Measurements from ENCODE around the gene PTGR1. TPM values are rescaled to one million over a fixed set of nuclear protein-coding genes. Genes with fewer than 3 reads are reported as not detected.
A peak's percentile ranks its signal among the peaks of the same experiment; 100 is the strongest.
"Not testable (repeated sequence)": the region's sequence is repeated elsewhere in the genome, so short reads cannot be mapped to it uniquely, and the experiment has no call there.

The PTGR1 gene
- total and polyA plus RNA-seq, 2 experiments from 2014 or later, result 65.2 to 99.5 TPM

DNA sequence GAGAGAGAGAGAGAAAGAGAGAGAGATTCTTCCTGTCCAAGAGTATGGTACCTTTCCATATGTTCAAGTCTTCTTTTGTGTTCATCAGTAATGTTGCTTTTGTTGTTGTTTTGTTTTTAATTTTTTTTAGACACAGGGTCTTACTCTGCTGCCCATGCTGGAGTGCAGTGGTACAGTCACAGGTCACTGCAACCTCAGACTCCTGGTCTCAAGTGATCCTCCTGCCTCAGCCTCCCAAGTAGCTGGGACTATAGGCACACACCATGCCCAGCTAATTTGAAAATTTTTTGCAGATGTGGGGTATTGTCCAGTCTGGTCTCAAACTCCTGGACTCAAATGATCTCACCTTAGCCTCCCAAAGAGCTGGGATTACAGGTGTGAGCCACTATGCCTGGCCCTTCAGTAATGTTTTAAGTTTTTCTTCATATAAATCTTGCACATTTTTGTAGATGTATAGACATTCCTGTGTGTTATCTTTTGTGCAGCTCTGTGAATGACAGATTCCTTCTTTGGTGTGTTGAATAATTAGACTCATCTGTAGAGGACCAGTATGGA, 38.2 kb downstream of the PTGR1 start:
- H3K4me2 ChIP-seq (ENCODE audit: unreplicated experiment), result no peak overlapping the region
- 0 out of 2 replicates have a peak, but pooled peaks cover 3% of the 10 kb centered on the region for H3K4me1 ChIP-seq (ENCODE audit: insufficient read depth)
- no peak overlapping the region for H3K4me3 ChIP-seq
- H3K27me3 ChIP-seq (replicated peaks; ENCODE audit: insufficient read depth), result no peaks in the 10 kb centered on the region
- H2AFZ ChIP-seq, result no peak overlapping the region
- H3K79me2 ChIP-seq (ENCODE audit: insufficient read depth), result no peaks in the 10 kb centered on the region
- H3K27ac ChIP-seq, result no peak overlapping the region
- in situ Hi-C loops (cut with MboI), result no loop called here
- TF ChIP-seq EZH2 (IDR thresholded peaks at IDR 0.05; ENCODE audit: insufficient read depth, poor library complexity, severe bottlenecking) (no peak), EZH2phosphoT487 (IDR thresholded peaks at IDR 0.05; ENCODE audit: insufficient read depth, low read depth) (no peak)
- H4K20me1 ChIP-seq (ENCODE audit: insufficient read depth), result no peaks in the 10 kb centered on the region
- no peak overlapping the region for H3K9ac ChIP-seq
- no peaks in the 10 kb centered on the region for H3K9me3 ChIP-seq (ENCODE audit: low read depth)
- H3K36me3 ChIP-seq (ENCODE audit: low read depth), result peaks cover 17% of the 10 kb centered on the region
- H3K9me2 ChIP-seq (ENCODE audit: insufficient read depth), result no peaks in the 10 kb centered on the region
- no peak for DNase-seq
- no peaks in the 10 kb centered on the region for H3F3A ChIP-seq (ENCODE audit: insufficient read depth)

DNA sequence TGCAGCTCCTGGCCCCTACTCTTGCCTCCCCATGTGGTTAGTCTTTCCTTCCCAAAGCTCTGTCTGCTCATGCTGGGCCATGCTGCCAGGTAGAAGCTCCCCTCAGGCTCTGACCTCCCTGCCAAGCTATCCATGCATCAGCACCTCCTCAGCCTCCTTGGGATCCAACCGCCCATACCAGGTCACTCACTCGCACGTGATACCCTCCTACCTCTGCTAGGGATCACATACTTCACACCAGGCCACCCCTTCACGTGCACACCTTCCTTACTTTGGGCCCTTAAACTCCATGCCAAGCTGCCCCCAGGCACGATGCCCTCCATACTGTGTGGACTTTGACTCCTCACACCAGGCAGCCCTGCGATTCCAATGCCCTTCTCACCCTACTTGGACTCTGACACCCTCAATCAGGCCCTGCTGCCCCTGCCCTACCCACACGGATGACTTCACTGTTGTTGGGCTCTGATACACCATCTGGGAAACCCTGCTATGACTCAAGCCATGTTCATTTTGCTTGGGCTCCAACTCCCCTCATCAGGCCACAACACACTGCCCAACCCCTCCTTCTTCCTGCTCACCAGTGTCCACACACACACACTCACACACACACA, 40.3 kb downstream of the PTGR1 start:
- no peak overlapping the region for H3K27ac ChIP-seq
- in situ Hi-C loops (cut with MboI), result no loop called here
- peak; percentile 66 for DNase-seq
- TF ChIP-seq EZH2 (IDR thresholded peaks at IDR 0.05; ENCODE audit: insufficient read depth, poor library complexity, severe bottlenecking) (no peak), EZH2phosphoT487 (IDR thresholded peaks at IDR 0.05; ENCODE audit: insufficient read depth, low read depth) (no peak)
- no peak overlapping the region for H3K4me2 ChIP-seq (ENCODE audit: unreplicated experiment)
- peaks cover 17% of the 10 kb centered on the region for H3K36me3 ChIP-seq (ENCODE audit: low read depth)
- no peaks in the 10 kb centered on the region for H3K27me3 ChIP-seq (replicated peaks; ENCODE audit: insufficient read depth)
- H3K9me2 ChIP-seq (ENCODE audit: insufficient read depth), result no peaks in the 10 kb centered on the region
- H3K9ac ChIP-seq, result no peak overlapping the region
- H3K4me1 ChIP-seq (ENCODE audit: insufficient read depth), result 0 out of 2 replicates have a peak, but pooled peaks cover 3% of the 10 kb centered on the region
- no peak overlapping the region for H2AFZ ChIP-seq
- 79 to 86% methylated on average over 7 of the region's 7 CpGs for WGBS, 2 experiments (ENCODE audit: low coverage in 1 of 2, low lambda C conversion rate in 2 of 2, missing lambda C conversion rate in 2 of 2)
- H3K79me2 ChIP-seq (ENCODE audit: insufficient read depth), result no peaks in the 10 kb centered on the region
- H3K9me3 ChIP-seq (ENCODE audit: low read depth), result no peaks in the 10 kb centered on the region
- H3K4me3 ChIP-seq, result no peak overlapping the region
- H4K20me1 ChIP-seq (ENCODE audit: insufficient read depth), result no peaks in the 10 kb centered on the region
- no peaks in the 10 kb centered on the region for H3F3A ChIP-seq (ENCODE audit: insufficient read depth)

DNA sequence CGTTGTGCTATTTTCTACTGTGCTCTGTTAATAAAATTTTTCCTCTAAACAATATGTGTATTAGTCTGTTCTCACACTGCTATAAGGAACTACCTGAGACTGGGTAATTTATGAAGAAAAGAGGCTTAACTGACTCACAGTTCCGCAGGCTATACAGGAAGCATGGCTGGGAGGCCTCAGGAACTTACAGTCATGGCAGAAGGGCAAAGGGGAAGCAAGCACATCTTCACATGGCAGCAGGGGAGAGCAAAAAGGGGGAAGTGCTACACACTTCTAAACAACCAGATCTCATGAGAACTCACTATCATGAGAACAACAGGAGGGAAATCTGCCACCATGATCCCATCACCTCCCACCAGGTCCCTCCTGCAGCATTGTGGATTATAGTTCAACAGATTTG, 44.0 kb downstream of the PTGR1 start:
- H2AFZ ChIP-seq; H4K20me1 ChIP-seq (ENCODE audit: insufficient read depth); H3K36me3 ChIP-seq (ENCODE audit: low read depth); DNase-seq; H3K9me3 ChIP-seq (ENCODE audit: low read depth); H3K4me2 ChIP-seq (ENCODE audit: unreplicated experiment); H3K27ac ChIP-seq; H3K79me2 ChIP-seq (ENCODE audit: insufficient read depth); H3K4me3 ChIP-seq; H3F3A ChIP-seq (ENCODE audit: insufficient read depth); H3K9ac ChIP-seq; H3K9me2 ChIP-seq (ENCODE audit: insufficient read depth); H3K27me3 ChIP-seq (replicated peaks; ENCODE audit: insufficient read depth); in situ Hi-C loops (cut with MboI); H3K4me1 ChIP-seq (ENCODE audit: insufficient read depth): not testable (repeated sequence)
- 84 to 95% methylated on average over 2 of the region's 2 CpGs for WGBS, 2 experiments (ENCODE audit: low coverage in 1 of 2, low lambda C conversion rate in 2 of 2, missing lambda C conversion rate in 2 of 2)

DNA sequence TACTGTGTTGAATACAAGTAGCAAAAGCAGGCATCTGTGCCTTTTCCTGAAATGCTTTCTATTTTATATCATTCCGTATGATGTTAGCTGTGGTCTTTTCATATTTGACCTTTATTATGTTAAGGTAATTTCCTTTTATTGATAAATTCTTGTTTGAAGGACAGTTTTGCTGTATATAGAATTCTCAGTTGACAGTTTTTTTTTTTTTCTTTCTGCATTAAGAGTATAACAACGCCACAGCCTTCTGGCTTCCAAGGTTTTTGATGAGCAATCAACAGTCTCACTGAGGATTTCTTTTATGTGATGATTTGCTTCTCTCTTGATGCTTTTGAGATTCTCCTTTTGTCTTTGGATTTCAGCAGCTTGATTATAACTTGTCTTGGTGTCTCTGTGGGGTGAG, 50.8 kb downstream of the PTGR1 start:
- no peak overlapping the region for H3K4me3 ChIP-seq
- no peaks in the 10 kb centered on the region for H3K9me2 ChIP-seq (ENCODE audit: insufficient read depth)
- in situ Hi-C loops (cut with MboI), result no loop called here
- no peak overlapping the region for H3K27ac ChIP-seq
- H4K20me1 ChIP-seq (ENCODE audit: insufficient read depth), result no peaks in the 10 kb centered on the region
- 85 to 88% methylated on average over 2 of the region's 2 CpGs for WGBS, 2 experiments (ENCODE audit: low coverage in 1 of 2, low lambda C conversion rate in 2 of 2, missing lambda C conversion rate in 2 of 2)
- no peak overlapping the region for H2AFZ ChIP-seq
- no peaks in the 10 kb centered on the region for H3K4me1 ChIP-seq (ENCODE audit: insufficient read depth)
- H3K9ac ChIP-seq, result no peak overlapping the region
- DNase-seq, result no peak
- no peaks in the 10 kb centered on the region for H3K27me3 ChIP-seq (replicated peaks; ENCODE audit: insufficient read depth)
- TF ChIP-seq EZH2 (IDR thresholded peaks at IDR 0.05; ENCODE audit: insufficient read depth, poor library complexity, severe bottlenecking), result no peak
- TF ChIP-seq EZH2phosphoT487 (IDR thresholded peaks at IDR 0.05; ENCODE audit: insufficient read depth, low read depth), result no peak
- no peaks in the 10 kb centered on the region for H3K36me3 ChIP-seq (ENCODE audit: low read depth)
- no peaks in the 10 kb centered on the region for H3F3A ChIP-seq (ENCODE audit: insufficient read depth)
- H3K79me2 ChIP-seq (ENCODE audit: insufficient read depth), result no peaks in the 10 kb centered on the region
- peaks cover 24% of the 10 kb centered on the region for H3K9me3 ChIP-seq (ENCODE audit: low read depth)
- no peak overlapping the region for H3K4me2 ChIP-seq (ENCODE audit: unreplicated experiment)
